Stimulated activated naive CD8-positive, alpha-beta T cell treated with anti-CD3 and anti-CD28 coated beads, Interleukin-15, Interleukin-2, amounts not matched to agents 100 U/mL and 50 U/mL, for 24 hours (primary cell): ENCODE data around the gene CMIP.
"Not testable (repeated sequence)": the region's sequence is repeated elsewhere in the genome, so short reads cannot be mapped to it uniquely, and the experiment has no call there.

Experiments
- ATAC-seq: fragments of 150-1000 bp; cut with Tn5 transposase; one replicate; pipeline ENCODE4 v1.10.0; 2021
- DNase-seq: peaks from one replicate; pipeline ENCODE4 v3.0.0; 2021

The CMIP gene

DNA sequence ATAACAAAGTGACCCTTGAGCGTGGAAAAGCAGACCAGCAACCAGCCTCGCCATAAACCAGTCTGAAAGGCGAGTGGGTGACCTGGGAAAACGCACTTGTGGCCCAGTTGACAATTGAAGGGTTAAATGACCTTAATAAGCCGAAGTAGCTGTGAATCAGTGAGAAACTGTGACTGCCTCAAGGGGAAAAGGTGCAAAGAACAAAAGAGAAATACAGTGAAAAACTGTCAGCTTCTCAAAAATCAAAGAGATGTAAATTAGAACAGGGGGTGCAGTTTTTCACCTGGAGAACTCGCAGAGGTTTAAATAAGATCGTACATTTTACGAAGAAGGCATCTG, 124.1 kb downstream of the CMIP start:
- DNase-seq, result no peak
- ATAC-seq, result peak; percentile 24

DNA sequence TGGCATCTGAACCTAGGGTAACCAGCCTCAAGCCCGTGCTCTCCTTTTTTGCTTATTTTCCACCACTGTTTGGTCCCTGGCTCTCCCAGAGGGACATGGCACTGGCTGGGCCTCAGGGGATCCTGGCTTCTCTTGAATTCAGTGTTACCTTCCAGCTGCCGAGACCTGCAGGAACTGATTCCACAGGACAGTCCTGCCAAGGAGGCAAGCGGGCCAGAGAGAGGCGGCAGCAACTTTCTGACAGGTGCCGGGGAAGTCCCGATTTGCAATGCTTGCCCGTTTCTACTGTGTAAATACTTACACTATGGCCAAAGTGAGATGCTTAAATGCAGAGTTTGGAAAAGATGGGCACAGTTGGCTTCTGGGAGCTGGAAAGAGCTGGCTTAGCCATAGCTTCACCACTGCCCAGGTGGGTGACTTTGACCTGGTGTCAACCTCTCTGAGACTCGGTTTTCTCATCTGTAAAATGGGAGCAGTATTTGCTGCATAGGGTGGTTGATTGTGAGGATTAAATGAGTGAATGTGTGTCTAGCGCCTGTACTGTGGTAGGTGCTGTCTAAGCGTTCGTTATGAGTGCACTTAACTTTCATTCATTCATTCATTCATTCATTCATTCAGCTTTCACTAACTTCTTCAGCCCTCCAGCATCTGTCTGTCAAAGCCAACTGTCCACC, 124.9 kb downstream of the CMIP start:
- DNase-seq (no peak), ATAC-seq (no peak)

DNA sequence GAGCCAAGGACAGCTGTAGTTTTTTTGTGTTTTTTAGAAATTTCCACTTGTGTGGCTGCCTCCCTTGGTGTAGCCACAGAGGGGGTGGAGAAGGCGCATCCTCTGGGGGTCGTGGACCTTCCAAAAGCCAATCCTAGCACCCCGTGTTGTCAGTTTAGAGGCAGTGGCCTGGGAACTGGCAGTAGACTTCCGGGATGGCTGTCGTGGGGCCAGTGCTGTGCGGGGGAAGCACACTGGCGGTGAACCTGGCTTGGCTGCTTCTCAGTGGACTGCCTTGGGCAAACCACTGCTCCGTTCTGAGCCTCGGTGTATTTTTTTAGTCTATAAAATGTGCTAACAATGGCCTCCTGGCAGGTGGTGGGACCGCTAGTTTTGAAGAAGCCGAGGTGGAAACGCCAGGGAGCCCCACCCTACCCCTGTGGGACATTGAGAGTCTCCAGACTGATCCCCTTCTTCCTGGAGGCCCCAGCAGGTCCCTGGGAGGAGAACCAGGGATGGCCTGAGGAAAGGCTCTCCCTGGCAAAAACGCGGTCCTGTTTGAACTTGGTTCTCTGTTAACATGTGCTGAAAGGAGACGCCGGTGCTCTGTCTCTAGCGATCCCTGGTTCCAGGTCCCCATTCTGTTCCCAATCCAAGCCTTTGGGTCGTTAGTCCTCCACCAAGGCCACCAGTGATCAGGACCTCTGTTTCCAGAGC, 125.7 kb downstream of the CMIP start:
- no peak for DNase-seq
- ATAC-seq, result no peak

DNA sequence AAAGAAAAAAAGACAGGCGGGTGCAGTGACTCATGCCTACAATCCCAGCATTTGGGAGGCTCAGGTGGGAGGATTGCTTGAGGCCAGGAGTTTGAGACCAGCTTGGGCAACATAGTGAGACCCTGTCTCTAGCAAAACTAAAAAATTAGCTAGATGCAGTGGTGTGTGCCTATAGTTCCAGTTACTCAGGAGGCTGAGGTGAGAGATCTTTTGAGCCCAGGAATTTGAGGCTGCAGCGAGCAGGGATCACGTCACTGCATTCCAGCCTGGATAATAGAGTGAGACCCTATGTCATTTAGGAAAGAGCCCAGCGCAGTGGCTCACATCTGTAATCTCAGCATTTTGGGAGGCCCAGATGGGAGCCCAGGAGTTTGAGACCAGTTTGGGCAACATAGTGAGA, 126.6 kb downstream of the CMIP start:
- no peak for DNase-seq
- no peak for ATAC-seq

DNA sequence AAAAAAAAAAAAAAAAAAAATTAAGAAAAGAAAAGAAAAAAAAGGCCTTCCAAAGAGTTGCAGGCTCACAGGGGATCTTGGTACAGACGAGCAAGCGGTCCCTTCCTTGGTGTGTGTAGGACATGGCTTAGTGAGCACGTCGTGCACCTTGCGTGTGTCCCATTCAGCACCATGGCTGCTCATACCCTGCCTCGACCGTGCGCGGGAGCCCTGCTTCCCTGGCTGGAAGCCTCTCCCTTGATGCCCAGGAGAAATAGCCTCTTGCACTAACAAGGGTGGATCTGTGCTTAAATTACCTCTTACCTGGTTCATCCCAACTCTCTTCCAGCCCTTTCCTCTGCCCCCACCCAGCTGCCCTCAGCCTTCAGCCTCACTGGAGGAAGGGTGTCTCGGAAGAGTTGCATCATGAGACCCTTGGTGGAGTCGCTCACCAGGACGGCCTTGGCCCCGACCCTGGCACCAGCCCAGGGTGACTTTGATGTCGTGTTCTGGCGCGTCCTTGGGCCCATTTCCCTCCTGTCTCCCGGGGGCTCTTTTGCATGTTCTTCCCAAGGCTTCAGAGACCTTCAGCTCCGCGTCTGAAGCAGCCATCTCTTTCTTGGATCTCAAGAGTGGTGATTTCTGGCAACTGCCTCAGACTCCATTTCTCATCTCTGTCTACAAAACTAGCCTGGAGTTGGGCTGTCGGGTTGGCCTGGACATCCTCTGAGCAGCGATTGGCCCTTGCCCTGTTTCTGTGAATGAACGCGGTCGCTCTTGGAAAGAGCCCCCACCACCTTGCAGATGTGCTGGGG, 127.2 kb downstream of the CMIP start:
- ATAC-seq, result no peak
- no peak for DNase-seq

DNA sequence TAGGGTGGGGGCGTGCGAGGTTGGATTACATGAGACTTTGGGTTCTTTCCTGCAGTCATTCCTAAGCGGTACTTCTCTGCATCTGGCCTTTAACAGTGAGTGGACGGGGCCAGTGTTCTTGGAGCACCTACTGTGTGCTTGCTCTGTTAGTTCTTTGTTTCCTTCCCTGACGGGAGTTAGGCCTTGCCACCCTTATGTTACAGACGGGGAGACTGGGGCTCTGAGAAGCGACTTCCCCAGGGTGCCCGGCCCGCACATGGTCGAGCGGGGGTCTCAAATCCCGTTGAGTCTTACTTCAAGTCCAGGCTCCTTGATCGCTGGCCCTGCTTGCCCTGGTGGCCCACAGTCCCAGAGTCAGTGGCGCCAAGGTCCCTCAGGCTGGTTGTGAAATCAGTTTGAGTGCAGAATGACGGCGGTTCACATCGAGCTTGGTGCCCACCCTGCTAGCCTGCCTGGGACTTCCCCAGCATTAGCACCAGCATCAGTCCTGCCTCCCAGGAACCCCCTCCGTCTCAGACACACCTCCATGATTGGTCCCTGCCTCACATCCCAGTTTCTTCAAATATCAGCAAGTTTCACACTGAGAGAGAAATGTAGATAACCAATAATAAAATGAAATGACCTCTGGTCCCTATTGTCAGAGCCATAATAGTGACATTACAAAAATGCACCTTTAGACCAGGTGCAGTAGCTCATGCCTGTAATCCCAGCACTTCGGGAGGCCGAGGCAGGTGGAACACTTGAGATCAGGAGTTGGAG, 128.0 kb downstream of the CMIP start:
- DNase-seq, result no peak
- ATAC-seq, result no peak

DNA sequence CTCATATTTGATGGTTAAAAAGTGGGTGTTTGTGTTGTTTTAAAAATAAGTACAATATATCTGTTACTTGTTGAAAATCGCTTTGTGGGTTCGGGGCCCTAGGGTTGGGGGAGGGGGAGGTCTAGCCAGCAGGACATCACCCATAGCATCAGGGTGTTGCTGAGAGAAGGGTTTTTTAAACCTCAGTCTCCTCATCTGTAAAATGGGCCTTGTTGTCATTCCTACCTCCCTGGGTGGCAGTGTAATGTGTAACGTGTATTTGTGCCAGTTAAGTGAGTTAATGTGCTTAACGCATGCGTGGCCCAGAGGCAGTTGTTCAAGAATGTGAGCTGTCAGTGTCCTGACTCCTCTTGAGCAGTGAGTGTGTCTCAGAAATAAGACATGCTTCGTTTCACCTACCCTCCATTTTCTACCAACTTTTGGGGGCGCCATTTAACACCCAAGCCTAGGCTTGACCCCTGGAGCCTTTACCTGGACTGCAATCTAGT, 129.0 kb downstream of the CMIP start:
- no peak for ATAC-seq

DNA sequence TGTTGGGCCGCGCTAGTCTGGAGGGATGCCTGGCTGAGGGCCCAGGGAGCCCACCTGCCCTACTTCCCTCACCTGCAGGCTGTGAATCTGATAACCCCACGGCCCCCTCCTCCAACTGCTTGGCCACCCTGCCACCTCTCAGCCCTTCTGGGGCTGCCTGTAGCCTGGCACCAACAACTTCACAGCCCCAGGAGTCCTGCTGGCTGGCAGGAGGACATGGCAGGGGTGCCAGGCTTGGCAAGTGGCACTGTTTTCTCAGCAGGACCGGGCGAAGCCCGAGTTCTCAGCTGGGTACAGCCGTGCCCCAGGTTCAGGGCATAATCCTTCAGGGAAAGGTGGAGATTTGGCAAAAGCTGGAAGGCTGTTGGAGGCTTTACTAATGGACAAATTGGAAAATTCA, 129.6 kb downstream of the CMIP start:
- ATAC-seq (no peak), DNase-seq (no peak)

More for the DNA sequence above, 129.0 kb downstream of the CMIP start:
- no peak for DNase-seq

DNA sequence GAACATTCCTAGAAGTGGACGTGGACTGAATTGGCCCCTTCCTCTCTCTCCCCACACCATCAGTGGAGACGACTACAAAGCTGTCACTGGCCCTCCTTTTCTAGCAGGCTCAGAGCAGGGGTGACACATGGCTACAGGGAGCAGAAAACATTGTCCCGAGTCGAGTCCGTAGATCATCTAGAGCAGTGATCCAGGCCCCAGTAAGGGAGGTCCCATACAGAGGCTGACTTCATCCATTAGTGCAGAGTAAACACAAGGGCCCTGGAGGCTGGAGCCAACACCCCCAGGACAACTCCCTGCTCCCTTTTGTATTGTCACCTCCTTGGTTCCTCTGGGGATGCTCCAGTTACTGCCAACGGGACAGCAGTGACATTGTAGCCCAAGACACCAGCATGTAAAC, 130.7 kb downstream of the CMIP start:
- ATAC-seq (no peak), DNase-seq (no peak)

DNA sequence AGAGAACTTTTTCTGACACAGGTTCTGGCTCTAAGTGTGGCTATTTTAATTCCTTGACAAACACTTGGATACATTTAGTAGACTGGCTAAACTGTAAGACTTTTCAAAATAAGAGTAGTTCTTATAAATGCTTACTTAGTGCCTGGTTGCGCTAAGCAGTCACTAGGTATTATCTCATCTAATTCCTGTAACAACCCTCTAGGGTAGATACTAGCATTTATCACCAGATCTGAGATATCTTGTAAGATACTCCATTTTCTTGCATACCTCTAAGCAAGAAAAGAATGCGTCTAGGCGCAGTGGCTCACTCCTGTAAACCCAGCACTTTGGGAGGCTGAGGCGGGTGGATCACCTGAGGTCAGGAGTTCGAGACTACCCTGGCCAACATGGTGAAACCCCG, 131.2 kb downstream of the CMIP start:
- no peak for ATAC-seq

DNA sequence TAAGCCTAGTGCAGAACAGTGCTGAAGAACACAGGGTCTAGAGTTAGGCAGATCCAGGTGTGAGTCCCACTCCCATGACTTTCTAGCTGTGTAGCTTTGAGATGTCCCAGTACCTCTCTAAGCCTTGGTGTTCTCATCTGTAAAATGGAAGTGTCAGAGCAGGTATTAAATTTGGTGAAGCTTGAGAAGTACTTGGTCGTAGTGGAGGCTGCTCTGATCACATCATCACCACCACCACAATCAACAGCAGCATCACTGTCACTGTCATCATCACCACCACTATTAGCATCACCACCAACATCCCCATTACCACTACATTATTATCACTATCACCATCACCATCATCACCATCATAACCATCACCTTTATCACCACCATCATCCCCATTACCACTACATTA, 132.1 kb downstream of the CMIP start:
- no peak for ATAC-seq
- no peak for DNase-seq

More for the DNA sequence above, 131.2 kb downstream of the CMIP start:
- DNase-seq, result no peak

DNA sequence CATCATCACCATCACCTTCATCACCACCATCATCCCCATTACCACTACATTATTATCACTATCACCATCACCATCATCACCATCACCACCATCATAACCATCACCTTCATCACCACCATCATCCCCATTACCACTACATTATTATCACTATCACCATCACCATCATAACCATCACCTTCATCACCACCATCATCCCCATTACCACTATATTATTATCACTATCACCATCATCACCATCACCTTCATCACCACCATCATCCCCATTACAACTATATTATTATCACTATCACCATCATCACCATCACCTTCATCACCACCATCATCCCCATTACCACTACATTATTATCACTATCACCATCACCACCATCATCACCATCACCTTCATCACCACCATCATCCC, 132.7 kb downstream of the CMIP start:
- ATAC-seq, result not testable (repeated sequence)

DNA sequence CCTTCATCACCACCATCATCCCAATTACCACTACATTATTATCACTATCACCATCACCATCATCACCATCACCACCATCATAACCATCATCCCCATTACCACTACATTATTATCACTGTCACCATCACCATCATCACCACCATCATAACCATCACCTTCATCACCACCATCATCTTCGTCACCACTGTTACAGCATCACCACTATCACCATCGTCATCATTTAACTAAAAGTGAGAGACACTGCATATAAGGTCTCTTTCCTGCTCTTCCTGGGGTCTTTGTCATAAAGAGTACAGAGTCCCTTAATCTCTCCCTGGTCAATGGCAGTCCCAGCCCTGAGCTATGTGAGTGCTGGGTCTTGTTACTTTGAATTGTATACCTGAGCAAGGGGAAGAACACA, 133.5 kb downstream of the CMIP start:
- no peak for DNase-seq
- ATAC-seq, result no peak

More for the DNA sequence above, 132.7 kb downstream of the CMIP start:
- DNase-seq, result not testable (repeated sequence)

DNA sequence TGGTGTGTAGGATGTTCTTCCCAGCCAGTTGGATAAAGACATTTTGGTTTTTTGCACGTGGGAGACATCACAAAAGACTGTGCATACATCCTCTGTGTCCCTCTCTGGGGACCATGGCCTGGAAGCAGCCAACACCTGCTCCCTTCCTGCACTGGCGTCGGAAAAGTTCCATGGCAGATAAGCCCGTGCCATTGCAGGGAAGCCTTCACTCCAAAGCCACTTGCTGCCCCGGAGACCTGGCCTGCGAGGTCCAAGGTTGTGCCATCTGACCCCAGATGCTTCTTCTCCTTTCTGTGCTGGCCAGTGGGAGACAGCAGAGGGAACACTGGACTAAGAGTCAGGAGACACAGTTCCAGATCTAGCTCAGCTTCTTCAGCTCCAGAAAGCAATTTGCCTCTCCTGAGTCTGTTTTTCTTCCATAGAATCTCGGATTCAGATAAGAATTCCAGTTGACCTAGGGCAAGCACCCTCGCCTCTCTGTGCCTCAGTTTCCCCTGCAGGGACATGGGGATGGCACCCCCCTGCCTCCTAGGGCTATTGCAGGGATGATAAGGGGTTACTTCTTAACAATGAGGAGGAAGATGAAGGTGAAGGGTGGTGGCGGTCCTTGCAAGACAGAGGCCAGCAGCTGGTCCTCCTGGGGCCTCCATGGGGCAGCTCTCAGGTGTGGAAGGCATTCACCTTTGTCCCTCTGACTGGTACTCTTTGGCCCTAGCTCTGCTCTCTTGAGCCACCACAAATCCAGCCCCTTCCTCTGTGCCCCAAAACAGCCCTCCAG, 134.2 kb downstream of the CMIP start:
- no peak for ATAC-seq
- DNase-seq, result no peak

DNA sequence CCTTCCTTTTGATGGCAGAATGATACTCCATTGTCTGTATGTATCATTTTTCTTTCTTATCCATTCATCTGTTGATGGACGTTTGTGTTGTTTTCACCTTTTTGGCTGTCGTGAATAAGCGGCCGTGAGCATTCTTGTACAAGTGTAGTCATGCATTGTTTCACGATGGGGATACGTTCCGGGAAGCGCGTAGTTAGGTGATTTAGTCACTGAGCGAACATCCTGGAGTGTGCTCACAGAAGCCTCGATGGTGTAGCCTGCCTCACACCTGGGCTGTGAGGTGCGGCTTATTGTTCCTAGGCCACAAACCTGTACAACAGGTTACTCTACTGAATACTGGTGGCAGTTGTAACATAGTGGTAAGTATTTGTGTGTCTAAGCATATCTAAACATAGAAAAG, 136.5 kb downstream of the CMIP start:
- no peak for DNase-seq

DNA sequence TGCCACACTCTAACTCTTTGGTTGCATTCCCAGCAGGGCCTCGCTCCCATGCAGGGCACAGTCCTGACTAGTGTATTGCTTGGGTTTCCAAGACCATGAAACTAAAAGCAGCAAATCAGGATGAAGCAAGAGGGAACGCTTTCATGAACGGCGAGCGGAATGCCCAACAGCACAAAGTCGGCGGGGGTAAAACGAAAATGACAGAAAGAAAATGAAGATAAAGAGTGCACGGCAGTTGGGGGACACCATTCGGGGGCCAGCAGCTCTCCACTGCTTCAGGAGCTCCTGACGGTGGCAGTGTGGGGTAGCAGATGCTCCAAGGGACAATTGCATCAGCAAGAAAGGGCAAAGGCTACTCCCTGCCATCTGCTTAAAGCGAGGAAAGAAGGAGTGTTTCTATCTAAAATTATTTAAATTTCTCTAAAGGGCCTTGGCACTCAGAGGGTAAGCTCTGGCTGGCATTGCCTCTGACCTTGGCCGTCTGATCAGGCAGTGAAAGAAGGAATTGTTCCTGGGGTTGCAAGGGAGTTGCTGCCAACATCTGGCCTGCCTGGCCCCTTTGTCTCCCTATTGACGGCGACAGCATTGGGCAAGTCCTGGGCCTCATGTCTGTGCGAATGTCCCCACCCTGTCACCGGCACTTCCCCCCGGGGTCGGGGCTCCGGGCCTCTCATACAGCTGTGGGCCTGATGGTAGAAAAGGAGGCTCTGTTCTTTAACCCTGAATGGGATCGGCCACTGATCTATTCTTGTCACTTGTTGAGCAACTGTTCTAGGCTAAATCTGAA, 138.2 kb downstream of the CMIP start:
- DNase-seq, result no peak
- ATAC-seq, result no peak

More for the DNA sequence above, 136.5 kb downstream of the CMIP start:
- no peak for ATAC-seq

DNA sequence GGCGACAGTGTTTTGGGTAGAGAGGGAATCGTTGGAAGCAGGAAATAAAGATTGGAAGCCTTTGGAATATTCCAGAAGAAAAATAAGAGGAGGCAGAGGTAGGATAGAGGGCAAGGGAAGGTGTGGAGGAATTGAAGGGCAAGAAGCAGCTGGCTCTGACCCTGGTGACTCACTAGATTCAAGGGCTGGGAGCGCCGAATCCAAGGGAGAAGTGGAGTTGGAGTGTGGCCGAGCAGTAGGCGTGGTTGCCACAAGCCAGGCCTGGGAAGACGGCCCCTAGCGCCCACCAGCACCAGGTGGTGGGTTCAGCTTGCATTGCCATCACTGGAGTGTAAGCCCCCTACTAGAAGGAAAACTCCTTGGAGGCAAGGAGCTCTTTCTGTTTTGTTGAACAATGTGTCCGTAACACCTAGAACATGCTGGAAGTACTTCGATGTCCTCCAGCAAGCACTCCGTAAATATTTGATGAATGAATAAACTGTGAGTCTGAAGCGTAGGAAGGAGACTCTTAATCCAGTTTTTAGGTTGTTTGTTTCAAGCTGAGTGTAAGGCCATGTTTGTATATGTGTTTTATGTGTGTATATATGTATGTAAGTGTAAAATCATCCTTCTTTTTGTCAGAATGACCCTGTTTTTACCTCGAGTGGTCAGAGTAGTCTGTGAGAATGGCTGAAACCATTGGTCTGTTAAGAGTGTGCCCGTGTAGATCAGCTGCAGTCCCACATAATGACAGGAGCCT, 139.5 kb downstream of the CMIP start:
- ATAC-seq (no peak), DNase-seq (no peak)

DNA sequence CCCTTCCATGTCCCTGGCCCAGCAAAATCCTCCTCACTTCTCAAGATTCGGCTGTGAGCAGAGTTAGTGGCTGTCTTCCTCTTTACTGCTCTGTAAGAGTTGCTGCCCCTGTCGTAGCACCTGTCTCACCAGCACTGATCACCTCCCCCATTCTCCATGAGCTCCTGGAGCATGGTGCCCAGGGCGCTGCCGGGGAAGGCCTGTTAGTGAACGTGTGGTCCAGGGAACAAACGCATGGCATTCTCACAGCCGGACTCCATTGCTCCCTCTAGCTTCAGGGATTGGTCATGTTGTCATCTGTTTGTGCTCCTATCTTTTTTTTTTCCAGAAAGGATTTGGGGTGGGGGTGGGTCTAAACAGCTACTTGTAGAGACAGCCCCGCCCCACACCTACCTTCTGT, 141.2 kb downstream of the CMIP start:
- ATAC-seq (no peak), DNase-seq (no peak)

DNA sequence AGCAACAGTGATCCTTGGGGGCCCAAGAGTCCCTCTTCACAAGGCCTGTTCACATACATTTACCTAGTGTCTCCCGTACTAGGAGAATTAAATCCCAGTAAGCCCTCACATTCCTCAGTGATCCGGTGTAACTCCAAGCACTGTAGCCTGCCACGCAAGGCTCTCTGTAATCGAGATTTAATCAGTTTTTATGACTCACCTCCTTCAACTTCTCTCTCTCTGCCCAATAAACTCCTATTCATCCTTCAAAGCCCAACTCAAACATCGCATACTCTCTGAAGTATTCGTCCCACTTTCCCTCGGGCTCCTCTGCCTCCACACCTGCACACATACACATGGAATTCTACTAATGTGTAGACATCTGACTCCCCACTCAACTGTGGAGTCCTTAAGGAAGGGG, 141.8 kb downstream of the CMIP start:
- no peak for DNase-seq
- no peak for ATAC-seq
